H1 (cell line): ENCODE results near the gene CFAP58. TPM values are rescaled to one million over a fixed set of nuclear protein-coding genes. Genes with fewer than 3 reads are reported as not detected.
A peak's percentile ranks its signal among the peaks of the same experiment; 100 is the strongest.

Experiments used
- CTCF ChIA-PET: fragments of 300-600 bp; sonication (Branson Sonifier 250); formaldehyde crosslinking; loops from one replicate; lab custom pipeline; 2021; ENCODE audit not compliant: partially characterized antibody; lab: Charles Lee
- POLR2A ChIA-PET: fragments of 300-600 bp; sonication (Branson Sonifier 250); formaldehyde crosslinking; loops from one replicate; lab custom pipeline; 2021; ENCODE audit warnings: inconsistent platforms; ENCODE audit not compliant: partially characterized antibody; lab: Charles Lee
- DNase-seq, 2 experiments: peaks; one replicate each; pipeline versions ENCODE4 v3.0.0 to v3.0.0-alpha.2; 2010 to 2022; ENCODE audit warnings: low spot score in 2 of 2, low read depth in 1 of 2, mixed read lengths in 1 of 2
- FAIRE-seq: peaks from 2 replicates; lab custom pipeline; 2011; peaks lifted over from hg19 to GRCh38; lab: Jason Lieb, UNC
- H2AFZ ChIP-seq: 2 replicates; pipeline ENCODE4 v1.8.1; 2012; ENCODE audit warnings: low read length, inconsistent platforms
- H2AK5ac ChIP-seq: 2 replicates; pipeline ENCODE4 v1.6.1; 2013; ENCODE audit warnings: low read depth, low read length
- H2BK120ac ChIP-seq: replicated peaks from 2 replicates; pipeline ENCODE3; 2013; ENCODE audit warnings: low read depth, low read length, inconsistent platforms
- H2BK12ac ChIP-seq: 2 replicates; pipeline ENCODE4 v1.6.1; 2013; ENCODE audit warnings: low read depth, low read length
- H2BK15ac ChIP-seq: 2 replicates; pipeline ENCODE4 v1.6.1; 2013; ENCODE audit warnings: low read length
- H2BK20ac ChIP-seq: 2 replicates; pipeline ENCODE4 v1.6.1; 2013; ENCODE audit warnings: low read length
- H2BK5ac ChIP-seq: 2 replicates; pipeline ENCODE4 v1.6.1; 2013; ENCODE audit warnings: low read depth, low read length
- H3K14ac ChIP-seq: 2 replicates; pipeline ENCODE4 v1.6.1; 2013; ENCODE audit warnings: inconsistent platforms; ENCODE audit not compliant: insufficient read length
- H3K18ac ChIP-seq: 2 replicates; pipeline ENCODE4 v1.6.1; 2013; ENCODE audit warnings: low read length; ENCODE audit errors: extremely low read depth
- H3K23ac ChIP-seq: 2 replicates; pipeline ENCODE4 v1.6.1; 2013; ENCODE audit warnings: inconsistent platforms; ENCODE audit not compliant: insufficient read length
- H3K23me2 ChIP-seq: 2 replicates; pipeline ENCODE4 v1.6.1; 2013; ENCODE audit warnings: low read depth, low read length
- H3K27ac ChIP-seq: 2 replicates; pipeline ENCODE4 v1.6.1; 2011; ENCODE audit warnings: low read depth, low read length, inconsistent platforms
- H3K27me3 ChIP-seq, 4 experiments: replicated peaks in 1 of 4; 1 replicate in 1 of 4; 2 replicates in 3 of 4; pipeline versions ENCODE4 v1.6.1 to v1.8.1; 2011 to 2013; ENCODE audit warnings: low read length in 3 of 4, mild to moderate bottlenecking in 3 of 4, inconsistent platforms in 2 of 4, mixed read lengths in 2 of 4, moderate library complexity in 1 of 4; ENCODE audit not compliant: control insufficient read depth in 3 of 4, insufficient read depth in 3 of 4; ENCODE audit errors: extremely low read depth in 1 of 4
- H3K36me3 ChIP-seq, 4 experiments: 2 replicates each; pipeline versions ENCODE4 v1.6.1 to v1.8.1; 2011 to 2013; ENCODE audit warnings: mild to moderate bottlenecking in 4 of 4, low read length in 3 of 4, moderate library complexity in 2 of 4, control low read depth in 1 of 4, inconsistent platforms in 1 of 4; ENCODE audit not compliant: insufficient read depth in 4 of 4, control insufficient read depth in 2 of 4
- H3K4ac ChIP-seq: replicated peaks from 2 replicates; pipeline ENCODE3; 2013; ENCODE audit warnings: low read length, low read depth, mixed read lengths, inconsistent platforms; ENCODE audit not compliant: insufficient read length
- H3K4me1 ChIP-seq, 4 experiments: replicated peaks in 1 of 4; 1 replicate in 1 of 4; 2 replicates in 3 of 4; pipeline versions ENCODE4 v1.6.1 to v1.8.1; 2011 to 2013; ENCODE audit warnings: low read length in 3 of 4, inconsistent platforms in 2 of 4, mixed read lengths in 1 of 4; ENCODE audit not compliant: insufficient read depth in 4 of 4, control insufficient read depth in 3 of 4
- H3K4me2 ChIP-seq, 2 experiments: 2 replicates each; pipeline versions ENCODE4 v1.6.1 to v1.8.1; 2011 to 2013; ENCODE audit warnings: low read depth in 2 of 2, low read length in 2 of 2, control low read depth in 1 of 2, inconsistent platforms in 1 of 2, mild to moderate bottlenecking in 1 of 2; ENCODE audit not compliant: insufficient read depth in 1 of 2
- H3K4me3 ChIP-seq, 4 experiments: fragments of 200-600, 300-600 bp in 1 of 4; sonication (generic), shearing (Covaris generic), sonication (Bioruptor Twin) in 1 of 4; 2 replicates each; pipeline versions ENCODE4 v1.5.1 to v1.8.1; 2011 to 2016; ENCODE audit warnings: low read length in 4 of 4, low read depth in 3 of 4, control low read depth in 2 of 4, inconsistent platforms in 2 of 4, mild to moderate bottlenecking in 2 of 4, mixed read lengths in 1 of 4, moderate library complexity in 1 of 4; ENCODE audit not compliant: insufficient read depth in 2 of 4; ENCODE audit errors: extremely low read depth in 1 of 4
- H3K56ac ChIP-seq: replicated peaks from 2 replicates; pipeline ENCODE3; 2013; ENCODE audit warnings: low read depth, mild to moderate bottlenecking, mixed read lengths, low read length, inconsistent platforms; ENCODE audit not compliant: insufficient read length
- H3K79me1 ChIP-seq: 2 replicates; pipeline ENCODE4 v1.6.1; 2013; ENCODE audit warnings: low read depth, low read length, control low read depth
- H3K79me2 ChIP-seq, 2 experiments: 2 replicates each; pipeline versions ENCODE4 v1.6.1 to v1.8.1; 2012 to 2013; ENCODE audit warnings: low read length in 2 of 2, mild to moderate bottlenecking in 2 of 2, inconsistent platforms in 1 of 2; ENCODE audit not compliant: insufficient read depth in 2 of 2, control insufficient read depth in 1 of 2
- H3K9ac ChIP-seq, 4 experiments: replicated peaks in 1 of 4; 1 replicate in 1 of 4; 2 replicates in 3 of 4; pipeline versions ENCODE4 v1.6.1 to v1.8.1; 2011 to 2013; ENCODE audit warnings: low read depth in 3 of 4, low read length in 3 of 4, control low read depth in 2 of 4, mild to moderate bottlenecking in 2 of 4, moderate library complexity in 2 of 4, inconsistent platforms in 1 of 4; ENCODE audit errors: extremely low read depth in 1 of 4
- H3K9me3 ChIP-seq, 2 experiments: 2 replicates each; pipeline versions ENCODE4 v1.6.1 to v1.8.1; 2012 to 2013; ENCODE audit warnings: mild to moderate bottlenecking in 2 of 2, moderate library complexity in 2 of 2, control low read depth in 1 of 2, inconsistent platforms in 1 of 2, low read depth in 1 of 2, low read length in 1 of 2, mixed read lengths in 1 of 2; ENCODE audit not compliant: insufficient read depth in 2 of 2
- H4K20me1 ChIP-seq, 2 experiments: replicated peaks in 1 of 2; 2 replicates each; pipeline versions ENCODE3 to v1.8.1; 2011 to 2013; ENCODE audit warnings: inconsistent platforms in 2 of 2, low read length in 2 of 2, mild to moderate bottlenecking in 1 of 2; ENCODE audit not compliant: insufficient read depth in 2 of 2, control insufficient read depth in 1 of 2
- H4K5ac ChIP-seq: 2 replicates; pipeline ENCODE4 v1.6.1; 2013; ENCODE audit warnings: low read length, low read depth, mixed read lengths, inconsistent platforms; ENCODE audit not compliant: insufficient read length
- H4K8ac ChIP-seq: 2 replicates; pipeline ENCODE4 v1.8.0; 2013; ENCODE audit warnings: mild to moderate bottlenecking, moderate library complexity, low read length, inconsistent platforms; ENCODE audit not compliant: insufficient read depth; ENCODE audit errors: extremely low read depth
- H4K91ac ChIP-seq: replicated peaks from 2 replicates; pipeline ENCODE3; 2013; ENCODE audit warnings: low read length, mixed read lengths, inconsistent platforms; ENCODE audit not compliant: insufficient read length
- ATF3 ChIP-seq: IDR thresholded peaks from 2 replicates; pipeline ENCODE4 v1.6.1; 2011; ENCODE audit warnings: low read depth, mild to moderate bottlenecking, low read length; ENCODE audit not compliant: insufficient read depth
- BCL11A ChIP-seq, 2 experiments: IDR thresholded peaks; one replicate each; pipeline ENCODE4 v1.6.1; 2011; ENCODE audit warnings: low read depth in 2 of 2, low read length in 2 of 2, mild to moderate bottlenecking in 2 of 2
- GTF2F1 ChIP-seq: IDR thresholded peaks from 2 replicates; pipeline ENCODE4 v1.6.1; 2012; ENCODE audit warnings: low read depth, low read length, improper control_type of control experiment, borderline replicate concordance
- KDM5A ChIP-seq: fragments of 200-600 bp; IDR thresholded peaks from 2 replicates; pipeline ENCODE4 v1.7.1; 2012; ENCODE audit warnings: mild to moderate bottlenecking, low read length, inconsistent platforms, mixed read lengths
- POLR2A ChIP-seq, 2 experiments: IDR thresholded peaks; 1 replicate in 1 of 2; 2 replicates in 1 of 2; pipeline ENCODE4 v1.6.1; 2011; ENCODE audit warnings: low read depth in 2 of 2, low read length in 2 of 2, mild to moderate bottlenecking in 2 of 2; ENCODE audit errors: control extremely low read depth in 1 of 2
- SIN3A ChIP-seq, 2 experiments: IDR thresholded peaks in 1 of 2; conservative IDR thresholded peaks in 1 of 2; 2 replicates each; pipeline ENCODE4 v1.6.1; 2011 to 2012; ENCODE audit warnings: low read length in 2 of 2, improper control_type of control experiment in 1 of 2, low read depth in 1 of 2, mild to moderate bottlenecking in 1 of 2
- SP1 ChIP-seq: IDR thresholded peaks from 2 replicates; pipeline ENCODE4 v1.6.1; 2011; ENCODE audit warnings: low read depth, low read length
- TAF1 ChIP-seq: IDR thresholded peaks from 2 replicates; pipeline ENCODE4 v1.6.1; 2011; ENCODE audit warnings: mild to moderate bottlenecking, low read depth, low read length
- WGBS, 2 experiments: shearing (Covaris generic) in 1 of 2; methylation state at CpG; one replicate each; pipeline versions ENCODE4 v1.1.6 to v1.1.7; 2013 to 2015; ENCODE audit warnings: low lambda C conversion rate in 2 of 2, mixed read lengths in 2 of 2, inconsistent platforms in 1 of 2, low coverage in 1 of 2, missing lambda C conversion rate in 1 of 2; ENCODE audit not compliant: insufficient replicate concordance in 2 of 2, insufficient coverage in 1 of 2, insufficient read length in 1 of 2; ENCODE audit errors: extremely low coverage in 1 of 2, missing lambda C conversion rate in 1 of 2; 5-methylcytosine and 5-hydroxymethylcytosine counted together
- polyA plus RNA-seq, 7 experiments: library from polyadenylated mRNA; depleted of rRNA in 3 of 7; stranded (reverse) in 5 of 7; unstranded in 2 of 7; fragments of >200 nt in 5 of 7; fragments of 200-250 nt in 2 of 7; gene quantifications; 1 replicate in 5 of 7; 2 replicates in 1 of 7; 4 replicates in 1 of 7; pipeline versions ENCODE4 v1.2.1 to v1.2.3, GENCODE V29; 2011 to 2013; ENCODE audit warnings: missing spikeins in 2 of 7, mixed read lengths in 2 of 7
- total RNA-seq: library from RNA; stranded (reverse); fragmentation: NEBNext Ultra II Directional; extraction: Animal tissue kit (Norgen Biotek cat#: 25700); gene quantifications from 2 replicates; pipeline ENCODE4 v1.2.1, GENCODE V29; 2021

Gene CFAP58
- total and polyA plus RNA-seq, 2 of the 8 experiments (the other 6 are each of a cell fraction or from before 2014, with no cell fraction given), result 0.32 to 0.71 TPM

- H3K27ac ChIP-seq, result no peak overlapping the region
- CTCF ChIA-PET, result interaction anchor here (1.0 to 18.5 kb wide), 8 partner anchors 9 to 44 kb away, joined by 3 to 166 read pairs (median 17); partner anchors contain the start of gene CFAP58
- no peak overlapping the region for H3K14ac ChIP-seq
- no peak overlapping the region for H3K23ac ChIP-seq
- H3K79me1 ChIP-seq, result peaks cover 50% of the 10 kb centered on the region
- DNase-seq (no peak), FAIRE-seq (no peak)
- no peak overlapping the region for H4K8ac ChIP-seq
- H4K5ac ChIP-seq, result no peak overlapping the region
- no peak overlapping the region for H3K4me3 ChIP-seq
- H3K56ac ChIP-seq, result no peak overlapping the region
- no peak overlapping the region for H2BK20ac ChIP-seq
- no peak overlapping the region for H2AFZ ChIP-seq
- no peak overlapping the region for H3K18ac ChIP-seq
- H4K20me1 ChIP-seq, result peaks cover 2 to 12% of the 10 kb centered on the region in 2 experiments
- H3K4me1 ChIP-seq, result peaks cover 19 to 57% (median 43%) of the 10 kb centered on the region in 4 experiments
- 0 out of 2 replicates have a peak overlapping the region, but pooled peaks have one; percentile 94 for H2AK5ac ChIP-seq
- POLR2A ChIA-PET, result interaction anchor here (1.3 to 2.9 kb wide), 6 partner anchors 8 to 26 kb away, joined by 3 to 19 read pairs (median 6); partner anchors contain the start of gene ITPRIP
- H2BK15ac ChIP-seq, result no peak overlapping the region
- H3K4ac ChIP-seq, result no peak overlapping the region
- no peak for TF ChIP-seq KDM5A
- TF ChIP-seq SP1, result 0 out of 2 replicates have a peak, but pooled peaks have one; percentile 25
- no peak for TF ChIP-seq GTF2F1
- TF ChIP-seq SIN3A (conservative IDR thresholded peaks at IDR 0.05 in 1 of 2, IDR thresholded peaks at IDR 0.05 in 1 of 2; ENCODE audit: low read depth in 1 of 2, low read length in 2 of 2), result no peak
- TF ChIP-seq BCL11A (IDR thresholded peaks at IDR 0.05; ENCODE audit: low read depth in 2 of 2, low read length in 2 of 2), result no peak
- TF ChIP-seq TAF1, result no peak
- no peak for TF ChIP-seq ATF3
- 0 out of 3 replicates have a peak, but pooled peaks of 1 of the 2 experiments have one; percentile 30 for TF ChIP-seq POLR2A (IDR thresholded peaks at IDR 0.05; ENCODE audit: control extremely low read depth in 1 of 2, low read depth in 2 of 2, low read length in 2 of 2)
- no peaks in the 10 kb centered on the region for H3K9me3 ChIP-seq
- peak overlapping the region; percentile 28 to 34; a peak in 3 of 4 replicates for H3K4me2 ChIP-seq
- no peak overlapping the region for H4K91ac ChIP-seq
- 83% methylated on average over 1 of the region's 1 CpG; no CpG with 5 or more reads in 1 of the 2 experiments for WGBS, 2 experiments
- H3K79me2 ChIP-seq, result peaks cover 4 to 100% of the 10 kb centered on the region in 2 experiments; a peak in 3 of 4 replicates
- H3K36me3 ChIP-seq, result no peaks in the 10 kb centered on the region
- H2BK12ac ChIP-seq, result no peak overlapping the region
- H3K9ac ChIP-seq, result no peak overlapping the region
- H2BK5ac ChIP-seq, result 0 out of 2 replicates have a peak overlapping the region, but pooled peaks have one; percentile 11
- no peak overlapping the region for H2BK120ac ChIP-seq
- H3K23me2 ChIP-seq, result no peaks in the 10 kb centered on the region
- no peaks in the 10 kb centered on the region for H3K27me3 ChIP-seq
These were observed 30.5 kb upstream of the CFAP58 start for GRCh38 chr10:104323085-104323484.
